HG02840 (cell line): ENCODE results near the gene TMTC4.
"Not testable (repeated sequence)": the region's sequence is repeated elsewhere in the genome, so short reads cannot be mapped to it uniquely, and the experiment has no call there.

Experiments
- ATAC-seq: cut with Tn5 transposase; IDR thresholded peaks from one replicate; pipeline ENCODE4 v1.9.1; 2021; ENCODE audit warnings: mild to moderate bottlenecking, moderate library complexity, moderate number of reproducible peaks; ENCODE audit not compliant: unreplicated experiment, low FRiP score

TMTC4 gene

GRCh38 chr13:100594255-100594654 is 80.3 kb downstream of the TMTC4 start:
- ATAC-seq = no peak

GRCh38 chr13:100589178-100589725 is 85.3 kb downstream of the TMTC4 start:
- no peak for ATAC-seq

GRCh38 chr13:100588331-100589177 is 86.0 kb downstream of the TMTC4 start, which contains the start of gene GGACT:
Gene GGACT (minus strand): TSS chr13:100588789. CDS start chr13:100532591, 56,198 bp downstream.
- ATAC-seq = peak; percentile 86

GRCh38 chr13:100584896-100585295 is 89.7 kb downstream of the TMTC4 start:
- ATAC-seq = no peak

- ATAC-seq = no peak
These were observed 93.1 kb downstream of the TMTC4 start for GRCh38 chr13:100581504-100581903.

- ATAC-seq = no peak
These were observed 93.6 kb downstream of the TMTC4 start for GRCh38 chr13:100581030-100581429.

- no peak for ATAC-seq
These were observed 94.5 kb downstream of the TMTC4 start for GRCh38 chr13:100580045-100580444.

- not testable (repeated sequence) for ATAC-seq
These were observed 97.4 kb downstream of the TMTC4 start for GRCh38 chr13:100577239-100577638.

GRCh38 chr13:100573121-100573520 is 101.5 kb downstream of the TMTC4 start:
- peak; percentile 95 for ATAC-seq

- ATAC-seq = no peak
These were observed 108.1 kb downstream of the TMTC4 start for GRCh38 chr13:100566543-100566942.

- no peak for ATAC-seq
These were observed 109.3 kb downstream of the TMTC4 start for GRCh38 chr13:100565286-100565685.

- ATAC-seq = no peak
These were observed 110.0 kb downstream of the TMTC4 start for GRCh38 chr13:100564444-100565223.

GRCh38 chr13:100563779-100564178 is 110.8 kb downstream of the TMTC4 start:
- no peak for ATAC-seq

- no peak for ATAC-seq
These were observed 112.9 kb downstream of the TMTC4 start for GRCh38 chr13:100561599-100562204.

GRCh38 chr13:100561158-100561499 is 113.5 kb downstream of the TMTC4 start:
- no peak for ATAC-seq

- no peak for ATAC-seq
These were observed 114.0 kb downstream of the TMTC4 start for GRCh38 chr13:100560498-100561157.

GRCh38 chr13:100559886-100560285 is 114.7 kb downstream of the TMTC4 start:
- no peak for ATAC-seq
